ENCODE data around the gene RNASEH2C. TPM values are rescaled to one million over a fixed set of nuclear protein-coding genes. Genes with fewer than 3 reads are reported as not detected.

RNASEH2C gene
- total RNA-seq, 1 donor from 2014 or later: 39.7 TPM

DNA sequence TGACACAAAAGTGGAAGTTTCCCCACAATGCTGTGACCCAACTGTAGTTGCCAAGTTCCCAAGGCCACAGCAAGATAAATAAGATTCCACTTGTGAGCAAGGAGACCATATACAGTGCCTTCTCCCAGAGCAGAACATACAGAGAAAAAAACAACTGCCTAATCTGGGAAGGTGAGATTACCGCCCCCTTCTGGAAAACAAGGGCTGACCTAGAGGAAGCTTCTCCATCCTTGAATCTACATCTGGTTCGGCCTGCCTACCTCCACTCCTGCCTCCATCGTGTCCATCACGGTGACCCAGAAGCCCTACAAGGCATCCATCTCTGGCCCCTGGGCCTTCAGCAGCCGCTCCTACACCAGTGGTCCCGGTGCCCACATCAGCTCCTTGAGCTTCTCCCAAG, 6.1 kb upstream of the RNASEH2C start:
- Histone ChIP-seq H3K36me3 (no peaks in the 10 kb centered on the region), H3K27ac (replicated peaks) (no peak overlapping the region), H3K9me3 (replicated peaks) (no peaks in the 10 kb centered on the region), H3K4me3 (no peak overlapping the region), H3K4me1 (no peaks in the 10 kb centered on the region), H3K27me3 (ENCODE audit: low read depth) (no peaks in the 10 kb centered on the region)
- TF ChIP-seq, protein P1, sequence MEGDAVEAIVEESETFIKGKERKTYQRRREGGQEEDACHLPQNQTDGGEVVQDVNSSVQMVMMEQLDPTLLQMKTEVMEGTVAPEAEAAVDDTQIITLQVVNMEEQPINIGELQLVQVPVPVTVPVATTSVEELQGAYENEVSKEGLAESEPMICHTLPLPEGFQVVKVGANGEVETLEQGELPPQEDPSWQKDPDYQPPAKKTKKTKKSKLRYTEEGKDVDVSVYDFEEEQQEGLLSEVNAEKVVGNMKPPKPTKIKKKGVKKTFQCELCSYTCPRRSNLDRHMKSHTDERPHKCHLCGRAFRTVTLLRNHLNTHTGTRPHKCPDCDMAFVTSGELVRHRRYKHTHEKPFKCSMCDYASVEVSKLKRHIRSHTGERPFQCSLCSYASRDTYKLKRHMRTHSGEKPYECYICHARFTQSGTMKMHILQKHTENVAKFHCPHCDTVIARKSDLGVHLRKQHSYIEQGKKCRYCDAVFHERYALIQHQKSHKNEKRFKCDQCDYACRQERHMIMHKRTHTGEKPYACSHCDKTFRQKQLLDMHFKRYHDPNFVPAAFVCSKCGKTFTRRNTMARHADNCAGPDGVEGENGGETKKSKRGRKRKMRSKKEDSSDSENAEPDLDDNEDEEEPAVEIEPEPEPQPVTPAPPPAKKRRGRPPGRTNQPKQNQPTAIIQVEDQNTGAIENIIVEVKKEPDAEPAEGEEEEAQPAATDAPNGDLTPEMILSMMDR (IDR thresholded peaks at IDR 0.05; ENCODE audit: borderline replicate concordance): peak; percentile 13
- intact Hi-C loops (cut with micrococcal nuclease): loop anchor here (10.0 kb wide), 1 partner anchor 88 kb away; no protein-coding TSS in a partner anchor
- DNase-seq: no peak

- no peak overlapping the region for H3K27ac ChIP-seq (replicated peaks)
- H3K36me3 ChIP-seq: peaks cover 20% of the 10 kb centered on the region
- no peaks in the 10 kb centered on the region for H3K9me3 ChIP-seq (replicated peaks)
- TF ChIP-seq, protein P1 (IDR thresholded peaks at IDR 0.05; ENCODE audit: borderline replicate concordance): no peak
- H3K27me3 ChIP-seq (ENCODE audit: low read depth): no peaks in the 10 kb centered on the region
- intact Hi-C loops (cut with micrococcal nuclease): loop anchor here (10.0 kb wide), 1 partner anchor 93 kb away; no protein-coding TSS in a partner anchor
- DNase-seq: no peak
- peaks cover 30% of the 10 kb centered on the region for H3K4me1 ChIP-seq
- H3K4me3 ChIP-seq: no peak overlapping the region
These were observed 1.7 kb upstream of the RNASEH2C start for GRCh38 chr11:65722261-65722660.

- no peak for DNase-seq
These were observed 757 bp downstream of the RNASEH2C start for GRCh38 chr11:65719871-65720210.

GRCh38 chr11:65718964-65719492, 1.6 kb downstream of the RNASEH2C start:
- peaks cover 53% of the 10 kb centered on the region for H3K36me3 ChIP-seq
- H3K27ac ChIP-seq (replicated peaks): peak overlapping the region; percentile 97
- peak overlapping the region; percentile 90 for H3K4me3 ChIP-seq
- H3K9me3 ChIP-seq (replicated peaks): no peaks in the 10 kb centered on the region
- intact Hi-C loops (cut with micrococcal nuclease): no loop called here
- H3K27me3 ChIP-seq (ENCODE audit: low read depth): no peaks in the 10 kb centered on the region
- DNase-seq: no peak
- TF ChIP-seq, protein P1 (IDR thresholded peaks at IDR 0.05; ENCODE audit: borderline replicate concordance): no peak
- H3K4me1 ChIP-seq: peaks cover 35% of the 10 kb centered on the region

More at GRCh38 chr11:65719871-65720210, 757 bp downstream of the RNASEH2C start:
- Histone ChIP-seq H3K4me3 (peak overlapping the region; percentile 90), H3K36me3 (peaks cover 44% of the 10 kb centered on the region), H3K27ac (replicated peaks) (peak overlapping the region; percentile 97), H3K9me3 (replicated peaks) (no peaks in the 10 kb centered on the region), H3K4me1 (peaks cover 35% of the 10 kb centered on the region), H3K27me3 (ENCODE audit: low read depth) (no peaks in the 10 kb centered on the region)
- intact Hi-C loops (cut with micrococcal nuclease): loop anchor here (10.0 kb wide), 1 partner anchor 95 kb away; no protein-coding TSS in a partner anchor
- TF ChIP-seq, protein P1 (IDR thresholded peaks at IDR 0.05; ENCODE audit: borderline replicate concordance): no peak

DNA sequence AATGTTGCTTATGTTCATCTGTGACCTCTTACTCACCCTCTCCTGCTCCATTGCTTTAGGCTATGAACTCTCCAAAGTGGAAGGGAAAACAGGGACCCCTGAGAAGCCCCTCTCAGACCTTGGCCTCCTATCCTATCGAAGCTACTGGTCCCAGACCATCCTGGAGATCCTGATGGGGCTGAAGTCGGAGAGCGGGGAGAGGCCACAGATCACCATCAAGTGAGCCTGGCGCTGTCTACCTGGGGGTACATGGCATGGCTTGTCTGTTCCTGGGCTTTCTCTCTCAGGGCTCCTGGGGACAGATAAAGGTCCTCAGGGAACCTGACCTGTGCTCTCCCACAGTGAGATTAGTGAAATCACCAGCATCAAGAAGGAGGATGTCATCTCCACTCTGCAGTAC, 2.1 kb downstream of the RNASEH2C start:
- intact Hi-C loops (cut with micrococcal nuclease): no loop called here
- DNase-seq: no peak
- H3K27me3 ChIP-seq (ENCODE audit: low read depth): no peaks in the 10 kb centered on the region
- no peaks in the 10 kb centered on the region for H3K9me3 ChIP-seq (replicated peaks)
- peak overlapping the region; percentile 23 for H3K27ac ChIP-seq (replicated peaks)
- TF ChIP-seq, protein P1 (IDR thresholded peaks at IDR 0.05; ENCODE audit: borderline replicate concordance): no peak
- H3K4me3 ChIP-seq: peak overlapping the region; percentile 90
- peaks cover 37% of the 10 kb centered on the region for H3K4me1 ChIP-seq
- H3K36me3 ChIP-seq: peaks cover 57% of the 10 kb centered on the region

Data from left ventricle myocardium inferior (tissue), 1 donor.